Activated effector memory CD4-positive, alpha-beta T cell treated with Interleukin-2 at 50 U/mL for 16 hours (primary cell): Measurements from ENCODE around the gene ANTXR1.
"Not testable (repeated sequence)": the region's sequence is repeated elsewhere in the genome, so short reads cannot be mapped to it uniquely, and the experiment has no call there.

Experiments used
- DNase-seq: peaks from one replicate; pipeline ENCODE4 v3.0.0-alpha.2; 2020

ANTXR1 gene

DNA sequence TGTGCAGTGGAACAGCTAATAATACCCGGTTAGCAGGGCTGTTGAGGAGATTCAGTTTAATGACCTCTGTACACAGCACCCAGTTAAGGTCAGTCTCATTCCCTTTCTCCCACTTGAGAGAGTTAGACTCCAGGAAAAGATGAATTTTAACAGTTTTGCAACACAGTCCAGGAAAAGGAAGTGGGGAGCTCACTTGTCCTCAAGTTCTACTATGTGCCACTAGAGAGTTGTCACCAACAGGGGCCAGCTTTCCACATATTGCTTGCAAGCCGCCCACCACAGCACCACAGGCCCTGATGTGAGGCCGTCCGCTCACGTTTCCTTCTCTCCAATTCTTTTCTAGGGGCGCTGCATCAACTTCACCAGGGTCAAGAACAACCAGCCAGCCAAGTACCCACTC lies 231.9 kb downstream of the ANTXR1 start:
- no peak for DNase-seq

DNA sequence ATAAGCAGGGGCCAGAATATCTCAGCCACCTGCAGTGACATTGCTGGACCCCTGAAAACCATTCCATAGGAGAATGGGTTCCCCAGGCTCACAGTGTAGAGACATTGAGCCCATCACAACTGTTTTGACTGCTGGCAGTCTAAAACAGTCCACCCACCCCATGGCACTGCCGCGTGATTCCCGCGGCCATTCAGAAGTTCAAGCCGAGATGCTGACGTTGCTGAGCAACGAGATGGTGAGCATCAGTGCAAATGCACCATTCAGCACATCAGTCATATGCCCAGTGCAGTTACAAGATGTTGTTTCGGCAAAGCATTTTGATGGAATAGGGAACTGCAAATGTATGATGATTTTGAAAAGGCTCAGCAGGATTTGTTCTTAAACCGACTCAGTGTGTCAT lies 234.6 kb downstream of the ANTXR1 start:
- no peak for DNase-seq

DNA sequence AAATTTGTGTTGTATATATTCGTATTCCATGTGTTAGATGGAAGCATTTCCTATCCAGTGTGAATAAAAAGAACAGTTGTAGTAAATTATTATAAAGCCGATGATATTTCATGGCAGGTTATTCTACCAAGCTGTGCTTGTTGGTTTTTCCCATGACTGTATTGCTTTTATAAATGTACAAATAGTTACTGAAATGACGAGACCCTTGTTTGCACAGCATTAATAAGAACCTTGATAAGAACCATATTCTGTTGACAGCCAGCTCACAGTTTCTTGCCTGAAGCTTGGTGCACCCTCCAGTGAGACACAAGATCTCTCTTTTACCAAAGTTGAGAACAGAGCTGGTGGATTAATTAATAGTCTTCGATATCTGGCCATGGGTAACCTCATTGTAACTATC lies 235.3 kb downstream of the ANTXR1 start:
- DNase-seq, result no peak

DNA sequence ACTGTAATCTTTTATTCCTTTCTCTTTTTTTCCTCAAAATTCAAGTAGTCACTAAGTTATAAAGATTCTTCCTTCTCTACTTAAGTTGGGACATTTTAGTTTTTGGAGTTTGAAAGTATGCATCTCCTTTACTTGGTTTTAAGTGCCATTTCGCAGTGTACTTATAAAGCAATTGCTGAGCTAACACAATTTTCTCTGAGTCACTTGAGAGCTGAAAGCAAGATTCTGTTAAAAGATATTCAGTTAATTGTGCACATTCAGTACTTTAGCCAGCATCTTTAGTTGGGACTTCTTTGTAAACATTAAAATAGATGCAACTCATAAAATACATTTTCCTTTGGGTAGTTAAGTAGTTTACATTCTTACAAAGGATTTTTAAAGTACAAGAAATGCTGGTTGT lies 238.0 kb downstream of the ANTXR1 start:
- DNase-seq, result no peak

DNA sequence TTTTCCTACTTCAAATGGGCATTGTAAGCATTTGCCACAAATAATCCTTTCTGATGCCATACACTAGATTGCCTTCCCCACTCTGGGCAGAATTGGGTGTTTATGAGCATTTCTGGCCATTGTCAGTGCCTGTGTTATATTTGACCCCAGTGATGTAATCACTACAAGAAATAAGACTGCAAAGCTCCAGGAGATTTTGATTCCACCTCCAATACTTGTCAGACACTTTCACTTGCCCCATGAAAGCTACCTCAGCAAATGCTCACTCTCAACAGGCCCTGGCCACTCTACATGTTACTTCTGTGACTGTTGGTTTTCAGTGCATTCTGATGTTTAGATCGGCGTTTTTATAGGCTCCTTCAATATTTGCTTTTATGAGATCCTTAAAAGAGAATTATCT lies 239.0 kb downstream of the ANTXR1 start:
- DNase-seq, result no peak

DNA sequence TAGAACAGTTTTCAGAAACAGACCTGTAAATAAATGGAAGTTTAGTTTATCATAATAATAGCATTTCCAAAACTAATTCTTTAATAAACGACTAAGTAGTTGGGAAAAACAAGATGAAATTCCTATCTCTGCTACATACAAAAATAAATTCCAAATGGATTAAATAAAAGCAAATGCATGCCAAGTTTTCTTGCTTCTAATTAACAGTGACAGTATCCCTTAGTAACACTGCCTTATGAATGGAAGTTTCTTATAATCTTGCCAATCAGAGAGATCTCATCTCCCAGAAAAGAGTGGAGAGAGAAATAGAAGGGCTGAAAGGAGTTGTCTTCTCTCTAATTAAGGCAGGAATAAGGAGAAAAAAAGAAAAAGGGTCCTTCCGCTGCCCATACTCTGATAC lies 240.1 kb downstream of the ANTXR1 start:
- DNase-seq, result no peak

DNA sequence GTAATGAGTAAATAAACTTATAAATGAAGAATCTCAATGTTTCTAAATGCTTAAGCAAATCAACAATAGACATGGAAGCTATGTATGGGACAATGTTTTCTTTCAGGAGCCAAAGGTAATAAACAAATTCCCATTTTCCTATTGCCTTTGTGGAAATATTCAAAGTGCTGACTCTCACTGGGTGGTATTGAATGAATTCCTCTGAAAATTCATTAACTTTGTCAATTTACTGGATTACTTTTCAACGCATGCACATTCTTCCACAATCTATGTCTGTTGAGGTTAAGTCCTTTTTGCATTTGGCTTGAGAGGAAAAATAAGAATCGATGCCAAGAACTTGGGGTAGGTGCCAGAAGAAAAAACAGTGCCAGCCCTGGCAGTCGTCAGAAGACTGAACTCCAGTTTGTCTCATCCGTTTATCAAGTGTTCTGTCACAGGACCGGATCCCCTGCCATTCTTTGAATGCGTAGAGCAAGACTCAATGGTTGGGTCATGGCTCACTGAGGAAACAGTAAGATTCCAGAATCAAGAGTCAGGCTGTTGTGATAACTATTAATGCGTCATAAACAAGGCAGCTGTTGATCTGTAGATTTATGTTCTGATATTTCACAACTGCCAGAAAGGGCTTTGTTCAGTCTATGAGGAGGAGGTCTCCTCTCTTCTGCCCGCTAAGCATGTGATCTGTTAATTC lies 240.8 kb downstream of the ANTXR1 start:
- DNase-seq, result no peak

DNA sequence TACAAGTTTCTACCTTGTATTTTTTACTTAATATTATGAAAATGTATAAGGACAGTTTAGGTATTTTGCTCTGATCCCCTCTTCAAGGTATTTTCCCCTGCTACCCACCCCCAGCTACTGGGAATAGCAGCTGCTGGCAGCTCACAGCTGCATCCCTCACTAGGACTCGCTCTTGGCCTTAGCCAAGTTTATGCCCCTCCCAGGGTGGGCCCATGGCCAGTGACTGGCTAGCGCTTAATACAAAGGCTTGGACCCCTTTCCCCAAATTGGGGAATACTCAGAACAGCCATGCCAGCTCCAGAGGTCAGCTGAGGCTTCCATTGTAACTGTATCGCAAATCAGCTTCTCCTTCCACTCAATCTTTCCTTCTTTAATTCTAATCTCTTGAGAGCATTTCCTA lies 242.8 kb downstream of the ANTXR1 start:
- DNase-seq, result no peak

DNA sequence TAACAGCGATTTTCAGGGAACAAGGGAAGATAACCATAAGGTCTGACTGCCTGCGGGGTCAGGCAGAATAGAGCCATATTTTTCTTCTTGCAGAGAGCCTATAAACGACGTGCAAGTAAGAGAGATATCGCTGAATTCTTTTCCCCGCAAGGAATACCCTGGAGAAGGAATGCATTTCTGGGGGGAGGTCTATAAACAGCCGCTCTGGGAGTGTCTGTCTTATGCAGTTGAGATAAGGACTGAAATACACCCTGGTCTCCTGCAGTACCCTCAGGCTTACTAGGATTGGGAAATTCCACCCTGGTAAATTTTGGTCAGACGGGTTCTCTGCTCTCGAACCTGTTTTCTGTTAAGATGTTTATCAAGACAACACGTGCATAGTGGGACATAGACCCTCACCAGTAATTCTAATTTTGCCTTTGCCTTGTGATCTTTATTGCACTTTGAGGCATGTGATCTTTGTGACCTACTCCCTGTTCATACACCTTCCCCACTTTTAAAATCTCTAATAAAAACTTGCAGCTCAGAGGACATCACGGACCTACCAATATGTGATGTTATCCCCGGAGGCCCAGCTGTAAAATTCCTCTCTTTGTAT lies 247.1 kb downstream of the ANTXR1 start:
- DNase-seq, result not testable (repeated sequence)

DNA sequence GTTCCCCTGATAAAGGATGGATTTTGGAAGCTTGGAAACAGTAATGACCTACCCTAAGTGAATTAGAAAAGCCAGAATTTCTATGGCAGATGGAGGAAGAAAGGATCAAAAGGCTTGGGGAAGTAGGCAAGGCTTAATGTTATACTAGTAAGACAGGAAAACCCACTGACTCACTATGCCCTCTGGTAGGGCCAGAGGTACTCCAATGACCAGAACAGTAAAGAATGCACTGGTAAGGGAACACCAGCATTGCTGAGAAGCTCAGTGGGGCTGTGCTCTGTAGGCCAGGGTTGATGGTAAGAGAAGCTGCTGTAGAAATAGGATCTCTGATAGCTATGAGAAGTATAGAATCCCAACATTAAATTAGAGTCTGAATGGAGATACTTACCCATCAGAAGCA lies 247.7 kb downstream of the ANTXR1 start:
- no peak for DNase-seq

DNA sequence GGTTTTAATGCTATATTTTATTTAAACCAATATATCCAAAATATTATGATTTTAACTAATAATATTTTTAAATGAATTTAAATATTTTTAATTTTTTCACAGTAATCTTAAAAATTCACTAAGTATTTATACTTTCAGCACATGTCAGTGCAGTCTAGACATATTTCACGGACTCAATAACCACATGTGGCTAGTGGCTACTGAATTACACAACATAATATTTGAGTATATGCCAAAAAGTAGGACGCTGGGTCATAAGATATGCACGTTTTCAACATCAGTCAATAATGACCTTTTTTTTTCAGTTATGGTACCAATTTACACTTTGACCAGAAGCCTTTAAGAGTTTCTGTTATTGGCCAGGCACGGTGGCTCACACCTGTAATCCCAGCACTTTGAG lies 256.4 kb downstream of the ANTXR1 start:
- no peak for DNase-seq

DNA sequence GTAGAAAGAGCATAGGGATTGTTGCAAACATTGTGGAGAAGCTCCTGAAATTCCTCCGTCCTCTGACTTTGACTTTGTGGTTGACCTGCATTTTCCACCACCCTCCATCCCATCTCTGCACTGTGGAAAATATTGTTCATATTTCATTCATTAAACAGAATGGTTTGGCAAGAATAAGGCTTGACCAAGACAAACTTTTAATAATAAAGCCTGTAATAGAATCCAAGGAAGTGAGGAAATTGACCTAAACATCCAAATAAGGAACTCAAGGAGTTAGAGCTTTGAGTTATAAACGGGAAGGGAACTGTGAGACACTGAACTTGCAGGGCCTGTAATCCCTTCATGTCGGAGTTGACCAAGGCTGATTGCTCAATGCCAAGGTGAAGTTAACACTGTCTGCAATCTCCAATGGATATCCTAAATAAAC lies 258.9 kb downstream of the ANTXR1 start:
- no peak for DNase-seq

DNA sequence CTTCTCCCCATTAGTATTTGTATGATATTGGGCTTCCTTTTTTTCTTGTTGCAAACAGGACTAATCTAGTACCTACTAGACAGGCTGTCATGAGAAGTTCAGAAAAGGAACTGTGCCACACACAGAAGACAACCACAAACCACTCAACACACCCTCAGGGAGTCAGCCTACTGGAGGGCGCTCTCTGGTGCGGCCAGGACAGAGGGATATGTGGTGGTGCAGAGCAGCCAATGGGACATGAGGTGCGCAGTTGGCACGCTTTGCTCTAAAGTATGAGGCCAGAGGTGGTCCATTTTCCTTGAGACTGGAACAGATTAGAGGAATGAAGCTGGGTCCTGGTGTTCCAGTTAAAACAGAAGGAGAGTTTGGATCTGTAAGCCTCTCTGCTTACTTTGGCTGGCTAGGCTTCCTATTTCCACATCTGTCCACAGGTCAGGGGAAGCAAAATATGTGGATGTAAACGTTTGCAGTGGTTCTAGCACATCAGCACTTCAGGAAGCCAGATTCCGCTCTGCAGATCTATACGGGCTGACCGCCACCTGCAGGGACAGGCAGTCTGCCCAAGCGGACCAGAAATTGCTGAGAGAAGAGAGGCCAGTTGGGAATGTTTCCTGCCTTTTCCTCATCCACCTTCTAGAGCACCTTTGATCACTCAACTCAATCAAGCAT lies 260.0 kb downstream of the ANTXR1 start:
- no peak for DNase-seq

DNA sequence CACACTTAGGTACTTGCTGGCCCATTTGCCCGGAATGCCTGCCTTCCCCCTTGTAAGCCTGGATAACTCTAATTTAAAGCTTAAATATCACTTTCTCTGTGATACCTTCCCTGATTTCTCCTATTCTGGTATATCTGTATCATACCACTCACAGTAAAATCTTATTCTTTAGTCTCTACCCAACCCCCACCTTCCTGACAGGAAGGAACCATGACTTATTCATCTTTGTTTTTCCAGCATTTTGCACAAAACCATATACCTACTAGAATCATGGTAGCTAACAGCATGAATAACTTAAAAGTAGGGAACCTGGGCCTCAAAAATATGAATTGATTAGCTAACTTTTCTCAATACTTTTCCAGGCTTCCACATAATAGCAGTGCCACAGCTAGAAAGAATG lies 262.5 kb downstream of the ANTXR1 start:
- no peak for DNase-seq

DNA sequence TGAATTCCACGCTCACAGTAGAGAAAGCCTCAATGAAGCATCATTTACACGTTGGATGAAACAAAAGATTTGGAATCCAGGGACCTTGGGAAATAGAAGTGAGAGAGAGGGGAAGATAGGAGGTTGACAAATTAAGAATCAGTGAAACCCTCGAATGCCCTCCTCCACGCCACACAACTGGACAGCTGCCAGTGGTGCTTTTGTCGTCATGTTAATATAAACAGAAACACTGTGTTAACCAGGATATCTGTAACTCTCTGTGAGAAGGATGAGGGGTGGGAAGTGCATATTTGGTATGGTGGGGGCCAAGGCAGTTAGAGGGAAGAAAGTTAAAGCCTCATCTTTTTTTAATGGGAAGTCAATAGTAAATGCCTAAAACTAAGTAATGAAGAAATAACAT lies 265.4 kb downstream of the ANTXR1 start:
- no peak for DNase-seq

DNA sequence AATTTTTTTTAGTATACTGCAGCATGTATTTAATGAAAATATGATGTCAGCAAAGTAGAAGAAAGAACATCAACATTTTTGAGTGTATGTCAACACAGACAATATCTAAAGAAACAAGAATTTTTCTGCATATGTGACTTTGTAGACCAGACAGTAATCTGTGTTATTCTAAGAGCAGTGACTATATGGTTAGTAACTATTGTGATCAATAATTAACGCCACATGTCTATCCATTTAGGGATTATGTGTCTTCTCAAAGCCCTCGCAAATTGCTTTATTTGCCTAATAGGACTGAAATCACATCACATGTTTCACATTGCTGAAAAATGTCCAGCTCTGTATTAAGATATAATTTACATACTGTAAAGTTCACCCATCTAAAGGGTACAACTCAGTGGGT lies 266.2 kb downstream of the ANTXR1 start:
- no peak for DNase-seq

DNA sequence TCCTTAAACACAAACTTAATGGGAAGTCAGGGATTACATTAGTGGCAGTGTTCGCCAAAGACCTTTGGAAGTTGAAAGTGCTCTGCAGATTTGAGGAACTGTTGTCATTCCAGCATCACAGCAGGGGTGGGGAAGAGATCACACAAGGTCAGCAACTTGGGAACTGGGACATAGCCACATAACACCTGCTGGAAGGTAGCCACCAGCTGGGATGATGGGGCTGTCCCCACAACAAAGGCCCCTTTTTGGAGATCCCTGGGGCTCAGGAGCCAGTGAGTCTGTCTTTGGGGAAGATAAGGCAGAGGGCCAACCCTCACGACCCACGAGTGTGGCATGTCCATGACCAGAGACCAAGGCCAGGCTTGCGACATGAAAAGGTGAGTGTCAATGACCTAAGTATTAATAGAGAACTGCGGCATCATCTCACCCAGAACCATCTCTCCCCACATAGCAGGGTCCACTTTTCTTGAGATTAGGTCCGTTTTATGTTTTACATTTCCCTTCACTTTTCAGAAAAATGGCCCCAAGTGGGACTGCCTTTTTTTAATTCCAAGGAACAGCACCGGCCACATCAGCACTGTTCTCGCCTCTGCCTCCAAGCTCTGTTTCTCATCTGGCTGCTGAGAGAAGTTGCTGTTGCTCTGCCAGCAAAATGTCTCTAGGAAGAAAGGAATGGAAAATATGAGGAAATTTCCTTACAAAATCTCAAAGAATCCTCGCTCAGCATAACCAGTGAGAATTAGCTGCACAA lies 267.1 kb downstream of the ANTXR1 start:
- DNase-seq, result no peak

DNA sequence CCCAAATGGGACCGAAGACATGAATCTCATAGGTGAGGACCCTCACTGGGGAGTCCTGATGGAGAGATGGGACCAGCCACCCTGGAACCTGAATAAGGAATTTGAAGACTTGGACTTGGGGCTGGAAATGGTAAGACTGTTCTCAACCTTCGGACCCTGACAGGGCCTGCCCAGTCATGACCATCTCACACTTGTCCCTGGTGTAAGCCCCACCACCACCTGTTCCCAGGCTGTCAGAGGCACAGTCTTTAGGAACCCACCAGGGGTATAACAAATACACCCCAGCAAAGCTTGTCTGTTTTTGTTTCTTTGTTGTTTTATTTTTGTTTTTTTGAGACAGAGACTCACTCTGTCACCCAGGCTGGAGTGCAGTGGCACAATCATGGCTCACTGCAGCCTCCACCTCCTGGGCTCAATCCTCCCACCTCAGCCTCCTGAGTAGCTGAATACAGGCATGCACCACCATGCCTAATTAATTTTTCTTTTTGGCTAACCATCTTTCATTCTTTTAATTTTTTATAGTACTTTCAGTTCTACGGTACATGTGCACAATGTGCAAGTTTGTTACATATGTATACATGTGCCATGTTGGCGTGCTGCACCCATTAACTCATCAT lies 267.9 kb downstream of the ANTXR1 start:
- no peak for DNase-seq

DNA sequence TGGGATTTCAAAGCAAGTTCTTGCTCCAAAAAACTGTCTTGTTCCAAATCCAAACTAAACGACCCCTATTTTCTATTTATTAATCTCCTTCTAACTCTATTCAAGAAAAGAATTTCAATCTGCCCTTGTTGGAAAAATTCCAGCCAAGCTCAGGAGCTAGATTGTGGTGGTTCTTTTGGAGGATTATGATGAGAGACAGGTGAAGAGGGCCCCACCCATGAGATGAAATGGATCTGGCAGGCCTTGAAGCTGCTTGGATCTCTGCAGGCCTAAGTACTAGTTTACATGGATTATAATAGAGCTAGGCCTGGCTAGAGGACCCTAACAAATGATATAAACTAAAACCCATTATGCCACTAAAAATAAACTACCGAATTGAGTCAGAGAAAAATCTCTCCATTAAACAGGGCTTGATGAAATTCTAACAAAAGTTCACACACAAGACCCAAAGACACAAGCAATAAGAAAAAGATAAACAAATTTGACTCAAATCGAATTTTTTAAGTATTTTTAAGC lies 272.5 kb downstream of the ANTXR1 start:
- no peak for DNase-seq

DNA sequence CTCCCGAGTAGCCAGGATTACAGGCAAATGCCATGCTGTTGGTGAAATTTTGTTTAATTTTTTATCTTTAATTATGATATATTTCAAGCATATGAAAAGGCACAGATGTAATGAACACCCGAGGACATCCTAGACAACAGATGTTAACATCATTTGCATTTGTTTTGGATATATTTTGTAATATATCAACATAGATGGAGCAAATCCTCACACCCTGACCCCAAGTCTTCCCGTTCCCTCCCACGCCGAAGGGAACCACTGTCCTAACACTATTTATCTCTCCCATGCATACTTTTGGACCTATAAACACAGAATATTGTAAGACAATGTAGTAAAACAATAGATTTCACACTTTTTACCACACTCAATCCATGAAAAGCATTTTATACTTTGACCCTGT lies 274.6 kb downstream of the ANTXR1 start:
- DNase-seq, result no peak

DNA sequence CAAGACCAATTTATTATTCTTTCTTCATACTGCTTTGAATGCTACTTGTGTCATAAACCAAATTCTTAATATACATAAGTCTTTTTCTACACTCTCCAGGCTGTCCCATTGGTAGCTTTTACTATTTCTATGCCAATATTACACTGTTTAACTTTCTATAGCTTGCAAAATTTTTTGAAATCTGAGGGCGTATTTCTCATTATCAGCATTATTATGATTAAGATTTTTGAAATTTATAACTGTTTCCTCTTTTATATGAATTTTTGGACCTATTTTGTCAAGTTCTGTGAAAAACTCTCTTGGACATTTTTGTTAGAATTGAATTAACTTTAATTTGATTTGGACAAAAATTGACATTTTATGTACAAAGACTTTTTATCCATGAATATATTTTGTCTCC lies 275.4 kb downstream of the ANTXR1 start:
- no peak for DNase-seq

DNA sequence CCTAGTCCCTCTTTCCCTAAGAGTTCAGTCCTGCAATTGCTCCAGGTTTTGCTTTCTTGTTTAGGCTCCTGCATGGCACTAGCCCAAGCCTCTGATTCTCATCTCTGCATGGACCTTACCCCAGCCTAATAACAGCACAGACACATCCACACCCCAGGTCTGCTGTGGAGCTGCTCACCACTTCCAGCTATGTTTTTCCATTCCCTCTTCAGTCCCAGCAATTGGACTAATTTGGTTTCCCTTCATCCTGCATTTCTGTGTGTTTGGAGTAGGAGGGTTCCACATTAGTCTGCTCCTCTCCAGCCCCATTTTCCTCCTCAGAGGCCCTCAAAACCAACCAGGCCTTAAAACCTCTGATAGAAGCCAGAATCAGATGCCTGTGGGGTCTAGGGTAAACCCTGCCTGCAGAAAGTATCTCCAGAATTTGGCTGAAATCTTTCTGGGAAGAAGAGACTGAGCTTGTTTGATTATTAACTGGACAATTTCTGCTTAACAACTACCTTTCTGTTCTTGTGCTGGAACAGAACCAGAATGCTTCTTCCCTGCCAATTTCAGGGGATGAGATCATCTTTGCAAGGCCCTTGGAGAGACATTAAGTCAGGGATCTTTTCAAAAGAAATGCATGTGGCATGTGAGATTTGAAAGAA lies 278.1 kb downstream of the ANTXR1 start:
- no peak for DNase-seq

DNA sequence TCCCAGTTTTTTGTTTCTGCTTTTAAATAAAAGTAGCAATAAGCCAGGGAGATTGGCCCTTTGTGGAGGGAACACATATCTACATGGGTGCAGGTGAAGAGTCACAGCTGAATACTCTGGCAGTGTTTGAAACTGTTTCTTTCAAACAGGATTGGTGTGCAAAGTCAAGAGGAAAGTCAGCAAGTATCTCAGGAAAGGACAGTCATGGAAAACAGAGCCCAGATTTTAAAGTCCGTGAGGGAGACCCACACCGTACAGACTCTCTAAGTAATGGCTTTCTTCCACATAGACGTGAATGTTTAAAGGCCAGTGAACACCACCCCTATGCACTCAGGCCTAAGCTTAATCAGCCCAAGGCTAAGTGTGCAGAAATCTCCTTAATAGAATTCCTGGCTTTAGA lies 278.7 kb downstream of the ANTXR1 start:
- DNase-seq, result no peak
